Endodermal cell (in vitro differentiated cells): ENCODE results near the gene DLG1. TPM values are rescaled to one million over a fixed set of nuclear protein-coding genes. Genes with fewer than 3 reads are reported as not detected.
"Not testable (repeated sequence)": the region's sequence is repeated elsewhere in the genome, so short reads cannot be mapped to it uniquely, and the experiment has no call there.

Experiments used
- DNase-seq: peaks from one replicate; pipeline ENCODE4 v3.0.0-alpha.2; 2017
- H3K27ac ChIP-seq: 2 replicates; pipeline ENCODE4 v1.5.1; 2013; ENCODE audit warnings: mild to moderate bottlenecking, low read depth, low read length, moderate library complexity
- H3K27me3 ChIP-seq: 2 replicates; pipeline ENCODE4 v1.6.1; 2013; ENCODE audit warnings: mild to moderate bottlenecking, low read length, moderate library complexity; ENCODE audit not compliant: insufficient read depth, control insufficient read depth, poor library complexity, severe bottlenecking
- H3K36me3 ChIP-seq: 2 replicates; pipeline ENCODE4 v1.7.0; 2013; ENCODE audit warnings: mild to moderate bottlenecking, low read length, moderate library complexity; ENCODE audit not compliant: control insufficient read depth, insufficient read depth
- H3K4me1 ChIP-seq: one replicate; pipeline ENCODE4 v1.7.0; 2013; ENCODE audit warnings: low read length; ENCODE audit not compliant: control insufficient read depth, insufficient read depth
- H3K4me3 ChIP-seq: 2 replicates; pipeline ENCODE4 v1.5.1; 2013; ENCODE audit warnings: mild to moderate bottlenecking, low read length, moderate library complexity
- H3K9ac ChIP-seq: 2 replicates; pipeline ENCODE4 v1.6.1; 2013; ENCODE audit warnings: mild to moderate bottlenecking, low read length, moderate library complexity; ENCODE audit not compliant: poor library complexity, severe bottlenecking; ENCODE audit errors: extremely low read depth
- H3K9me3 ChIP-seq: 2 replicates; pipeline ENCODE4 v1.6.1; 2013; ENCODE audit warnings: mild to moderate bottlenecking, low read length, moderate library complexity; ENCODE audit not compliant: control insufficient read depth
- H3K27ac Mint-ChIP-seq: 2 replicates; pipeline ENCODE4 v1.8.0; 2020; ENCODE audit warnings: mixed read lengths
- H3K27me3 Mint-ChIP-seq: 2 replicates; pipeline ENCODE4 v1.8.0; 2021; ENCODE audit warnings: mild to moderate bottlenecking, mixed read lengths; ENCODE audit not compliant: insufficient read depth
- H3K36me3 Mint-ChIP-seq: 2 replicates; pipeline ENCODE4 v1.8.0; 2020; ENCODE audit warnings: low read depth, mixed read lengths
- H3K4me1 Mint-ChIP-seq: 2 replicates; pipeline ENCODE4 v1.8.0; 2020; ENCODE audit warnings: mixed read lengths
- H3K4me3 Mint-ChIP-seq: 2 replicates; pipeline ENCODE4 v1.8.0; 2020; ENCODE audit warnings: mild to moderate bottlenecking, moderate library complexity, mixed read lengths
- H3K9me3 Mint-ChIP-seq: 2 replicates; pipeline ENCODE4 v1.8.0; 2020; ENCODE audit warnings: mild to moderate bottlenecking, mixed read lengths
- CTCF ChIP-seq: fragments of 200-600 bp; sonication (generic); conservative IDR thresholded peaks from 2 replicates; pipeline ENCODE4 v1.5.0; 2021; ENCODE audit warnings: antibody characterized with exemption, mild to moderate bottlenecking
- WGBS, 2 experiments: methylation state at CpG; one replicate each; pipeline versions ENCODE4 v1.1.5 to v1.1.7; 2013; ENCODE audit warnings: missing lambda C conversion rate in 2 of 2, mixed read lengths in 1 of 2; ENCODE audit not compliant: insufficient coverage in 1 of 2, insufficient read length in 1 of 2; 5-methylcytosine and 5-hydroxymethylcytosine counted together
- total RNA-seq, 2 donors: library from RNA; stranded (reverse); fragmentation: NEBNext Ultra II Directional in 1 of 2; extraction: Animal tissue kit (Norgen Biotek cat#: 25700) in 1 of 2; gene quantifications; 2 replicates in 1 of 2; 3 replicates in 1 of 2; pipeline ENCODE4 v1.2.1, GENCODE V29; 2021

DLG1 gene
- total RNA-seq, 2 donors from 2014 or later, result 78.7 to 96.9 TPM

- Histone ChIP-seq H3K36me3 (peaks cover 73% of the 10 kb centered on the region), H3K4me1 (no peaks in the 10 kb centered on the region), H3K9ac (no peak overlapping the region), H3K27me3 (no peaks in the 10 kb centered on the region), H3K9me3 (peaks cover 16% of the 10 kb centered on the region), H3K4me3 (no peak overlapping the region), H3K27ac (no peak overlapping the region)
- DNase-seq, result no peak
- H3K27ac Mint-ChIP-seq, result no peak overlapping the region
- no peaks in the 10 kb centered on the region for H3K4me1 Mint-ChIP-seq
- no peaks in the 10 kb centered on the region for H3K27me3 Mint-ChIP-seq
- H3K36me3 Mint-ChIP-seq, result peaks cover 52% of the 10 kb centered on the region
- H3K4me3 Mint-ChIP-seq, result no peak overlapping the region
- no peaks in the 10 kb centered on the region for H3K9me3 Mint-ChIP-seq
- no peak for TF ChIP-seq CTCF
These were observed 18.3 kb downstream of the DLG1 start for GRCh38 chr3:197280156-197280555.

GRCh38 chr3:197278933-197279332 lies 19.5 kb downstream of the DLG1 start:
- Histone ChIP-seq H3K27me3 (no peaks in the 10 kb centered on the region), H3K27ac (no peak overlapping the region), H3K36me3 (peaks cover 75% of the 10 kb centered on the region), H3K9me3 (peaks cover 16% of the 10 kb centered on the region), H3K9ac (no peak overlapping the region), H3K4me3 (no peak overlapping the region), H3K4me1 (no peaks in the 10 kb centered on the region)
- TF ChIP-seq CTCF, result no peak
- no peaks in the 10 kb centered on the region for H3K9me3 Mint-ChIP-seq
- no peaks in the 10 kb centered on the region for H3K27me3 Mint-ChIP-seq
- H3K36me3 Mint-ChIP-seq, result peaks cover 53% of the 10 kb centered on the region
- H3K4me3 Mint-ChIP-seq, result no peak overlapping the region
- no peaks in the 10 kb centered on the region for H3K4me1 Mint-ChIP-seq
- H3K27ac Mint-ChIP-seq, result no peak overlapping the region
- DNase-seq, result no peak

- not testable (repeated sequence) for H3K27ac ChIP-seq, H3K27ac Mint-ChIP-seq, H3K27me3 Mint-ChIP-seq, H3K27me3 ChIP-seq, H3K4me1 Mint-ChIP-seq, H3K4me1 ChIP-seq, H3K9me3 Mint-ChIP-seq, H3K4me3 Mint-ChIP-seq, H3K4me3 ChIP-seq, H3K9ac ChIP-seq
- H3K36me3 ChIP-seq, result peaks cover 63% of the 10 kb centered on the region
- peaks cover 12% of the 10 kb centered on the region for H3K9me3 ChIP-seq
- peak; percentile 72 for TF ChIP-seq CTCF
- H3K36me3 Mint-ChIP-seq, result peaks cover 48% of the 10 kb centered on the region
- peak; percentile 60 for DNase-seq
- 94 to 98% methylated on average over 3 to 8 of the region's 8 CpGs for WGBS, 2 experiments
These were observed 21.6 kb downstream of the DLG1 start for GRCh38 chr3:197276808-197277207.
